Dermis blood vessel endothelial cell (primary cell): ENCODE results near the gene PRKCZ. TPM values are rescaled to one million over a fixed set of nuclear protein-coding genes. Genes with fewer than 3 reads are reported as not detected.

Source experiments
- DNase-seq: peaks from one replicate; pipeline ENCODE4 v3.0.0; 2010
- total RNA-seq: library from RNA; depleted of rRNA; stranded (reverse); fragments of >200 nt; gene quantifications from 2 replicates; pipeline ENCODE4 v1.2.3, GENCODE V29; 2014

The PRKCZ gene
- total RNA-seq, 1 donor from 2014 or later = 22.8 TPM

DNA sequence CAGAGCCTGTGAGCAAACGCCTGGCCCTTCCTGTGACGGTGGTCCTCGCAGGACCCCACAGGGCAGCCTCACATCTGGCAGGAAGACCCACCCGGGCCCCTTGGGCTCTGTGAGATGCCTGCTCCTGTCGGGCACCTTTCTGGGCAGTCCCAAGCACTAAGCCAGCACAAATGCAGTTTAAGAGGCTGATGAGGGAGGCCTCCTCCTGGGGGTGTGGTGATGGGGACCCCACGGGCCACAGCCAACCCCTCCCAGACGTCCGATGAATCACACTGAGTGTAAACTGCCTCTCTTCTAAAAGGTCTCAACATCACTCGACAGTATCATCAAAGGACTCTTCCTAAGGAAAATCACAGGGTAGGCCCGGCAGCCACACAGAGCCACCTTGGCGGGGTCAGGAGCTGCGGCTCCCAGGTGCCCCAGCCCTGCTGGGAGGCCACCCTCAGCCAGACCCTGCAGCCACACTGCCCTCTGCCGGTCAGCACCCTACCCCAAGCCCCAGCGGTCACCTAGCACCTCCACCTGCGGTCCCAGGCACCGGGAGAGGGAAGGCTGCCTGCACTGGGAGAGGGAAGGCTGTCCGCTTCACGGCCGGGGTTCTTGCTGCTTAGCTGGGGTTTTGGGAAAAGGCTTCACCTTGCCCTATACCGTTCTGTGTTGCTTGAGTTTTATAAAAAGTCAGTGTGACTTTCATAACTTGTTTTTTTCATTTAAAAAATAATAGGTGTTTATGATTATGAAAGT is 3.9 kb upstream of the PRKCZ start:
- peak; percentile 68 for DNase-seq

DNA sequence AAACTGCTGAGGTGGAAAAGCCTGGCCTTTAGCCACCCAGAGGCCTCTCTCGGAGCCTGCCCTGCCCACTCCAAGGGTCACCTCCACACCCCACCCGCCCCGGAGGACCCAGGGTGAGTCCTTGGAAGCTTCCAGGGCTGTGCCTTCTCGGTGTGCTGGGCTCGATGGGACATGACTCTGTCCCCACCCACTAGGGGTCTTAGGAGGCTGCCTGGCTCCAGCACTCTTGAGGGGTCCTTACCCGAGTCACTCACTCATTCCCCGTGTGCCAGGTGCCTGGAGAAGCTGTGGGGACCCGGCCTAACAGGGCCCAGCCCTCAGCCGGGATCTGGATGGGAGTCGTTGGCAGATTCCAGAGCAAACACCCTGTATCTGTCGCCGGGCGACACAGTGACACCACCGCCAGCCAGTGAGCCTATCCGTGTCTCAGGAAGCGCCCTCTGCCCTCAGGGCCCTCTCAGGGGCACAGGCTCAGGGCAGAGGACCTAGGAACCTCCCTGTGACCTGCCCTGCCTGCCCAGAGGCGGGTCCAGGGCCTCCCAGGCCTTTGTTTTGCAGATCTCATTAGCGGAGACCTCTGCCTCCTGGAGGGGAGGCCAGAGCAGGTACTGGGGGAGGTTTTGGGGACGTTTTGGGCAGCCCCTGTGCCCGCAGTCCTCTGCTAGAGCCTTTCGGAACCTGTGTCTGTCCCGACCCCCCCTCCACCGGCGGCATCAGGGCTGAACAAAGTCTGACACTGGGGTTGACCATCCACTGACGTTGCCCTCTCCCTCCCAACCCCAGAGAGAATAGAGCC is 3.1 kb upstream of the PRKCZ start:
- no peak for DNase-seq

DNA sequence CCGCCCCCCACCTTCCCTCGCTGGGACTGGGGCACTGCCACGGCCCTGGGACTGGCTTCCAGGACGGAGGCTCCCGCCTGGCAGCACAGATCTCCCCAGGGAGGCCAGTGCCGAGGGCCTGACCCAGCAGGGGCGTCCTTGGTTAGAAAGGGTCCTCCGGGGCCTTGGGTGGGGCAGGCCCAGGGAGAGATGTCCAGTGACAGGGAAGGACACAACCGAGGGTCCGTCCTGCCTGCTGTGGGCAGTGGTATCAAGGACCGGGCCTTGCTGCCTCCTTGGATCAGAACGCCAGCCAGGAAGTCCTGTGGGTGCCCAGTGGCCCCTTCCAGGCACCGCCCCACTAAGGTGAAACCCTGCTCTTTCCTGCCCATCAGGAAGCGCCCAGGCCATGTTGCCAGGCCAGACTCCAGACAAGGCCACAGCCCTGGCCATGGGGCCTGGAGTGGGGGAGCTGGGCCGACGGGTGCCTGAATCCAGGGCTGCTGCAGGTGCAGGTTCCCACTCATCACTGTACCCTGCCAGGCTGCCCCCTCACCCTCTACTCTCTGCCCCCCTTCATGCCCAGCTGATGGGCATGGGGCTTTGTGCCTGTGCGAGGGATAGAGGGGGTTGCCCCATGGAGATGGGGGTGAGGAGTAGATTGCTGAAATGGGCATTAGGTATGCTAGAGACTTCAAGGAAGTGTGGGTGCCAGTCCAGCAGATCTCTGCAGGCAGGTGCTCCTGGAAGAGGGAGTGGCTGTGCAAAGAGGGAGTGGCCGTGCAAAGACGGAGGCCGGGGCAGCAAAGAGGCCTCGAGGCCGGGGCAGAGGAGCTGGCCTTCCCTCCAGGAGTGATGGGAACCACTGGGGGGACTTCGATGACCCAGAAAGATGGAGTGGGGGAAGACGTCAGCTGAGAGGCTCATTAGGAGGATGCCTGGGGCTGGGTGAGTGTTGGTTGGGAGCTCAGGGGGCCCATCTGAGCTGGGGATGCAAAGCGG is 2.2 kb upstream of the PRKCZ start:
- no peak for DNase-seq

DNA sequence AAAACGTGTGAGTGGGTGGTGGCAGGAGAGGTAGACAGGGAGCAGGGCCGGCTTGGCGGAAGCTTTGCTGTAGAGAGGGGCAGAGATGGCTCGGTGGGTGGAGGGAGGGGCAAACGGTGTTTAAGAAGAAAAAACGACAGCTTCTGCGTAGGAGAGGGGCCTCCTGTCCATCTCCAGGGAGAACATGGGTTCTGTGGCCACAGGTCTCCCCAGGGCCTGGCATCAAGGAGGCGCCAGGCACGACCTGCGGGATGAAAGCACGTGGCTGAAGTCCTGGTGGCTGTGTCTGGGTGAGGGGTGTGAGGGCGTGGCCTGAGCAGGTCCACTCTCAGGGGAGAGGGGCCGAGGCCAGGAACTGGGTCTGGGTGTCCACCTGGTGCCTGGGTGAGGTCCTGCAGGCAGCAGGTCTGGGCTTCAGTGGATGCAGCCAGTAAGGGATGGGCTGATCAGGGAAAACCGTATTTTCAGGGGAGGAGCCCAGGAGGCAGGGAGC is 940 bp upstream of the PRKCZ start:
- DNase-seq = no peak

DNA sequence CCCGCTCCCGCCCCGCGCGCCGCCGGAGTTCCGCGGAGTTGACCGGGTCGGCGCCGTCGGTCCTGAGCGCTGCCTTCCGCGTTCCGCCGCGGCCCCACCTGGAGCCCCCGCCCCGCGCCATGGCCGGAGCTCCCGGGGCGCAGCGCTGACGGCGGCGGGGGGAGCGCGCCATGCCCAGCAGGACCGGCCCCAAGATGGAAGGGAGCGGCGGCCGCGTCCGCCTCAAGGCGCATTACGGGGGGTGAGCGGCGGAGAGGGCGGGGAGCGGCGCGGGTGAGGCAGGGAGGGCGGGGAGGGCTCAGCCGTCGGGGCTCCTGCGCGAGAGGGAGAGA is 216 bp downstream of the PRKCZ start:
- no peak for DNase-seq

DNA sequence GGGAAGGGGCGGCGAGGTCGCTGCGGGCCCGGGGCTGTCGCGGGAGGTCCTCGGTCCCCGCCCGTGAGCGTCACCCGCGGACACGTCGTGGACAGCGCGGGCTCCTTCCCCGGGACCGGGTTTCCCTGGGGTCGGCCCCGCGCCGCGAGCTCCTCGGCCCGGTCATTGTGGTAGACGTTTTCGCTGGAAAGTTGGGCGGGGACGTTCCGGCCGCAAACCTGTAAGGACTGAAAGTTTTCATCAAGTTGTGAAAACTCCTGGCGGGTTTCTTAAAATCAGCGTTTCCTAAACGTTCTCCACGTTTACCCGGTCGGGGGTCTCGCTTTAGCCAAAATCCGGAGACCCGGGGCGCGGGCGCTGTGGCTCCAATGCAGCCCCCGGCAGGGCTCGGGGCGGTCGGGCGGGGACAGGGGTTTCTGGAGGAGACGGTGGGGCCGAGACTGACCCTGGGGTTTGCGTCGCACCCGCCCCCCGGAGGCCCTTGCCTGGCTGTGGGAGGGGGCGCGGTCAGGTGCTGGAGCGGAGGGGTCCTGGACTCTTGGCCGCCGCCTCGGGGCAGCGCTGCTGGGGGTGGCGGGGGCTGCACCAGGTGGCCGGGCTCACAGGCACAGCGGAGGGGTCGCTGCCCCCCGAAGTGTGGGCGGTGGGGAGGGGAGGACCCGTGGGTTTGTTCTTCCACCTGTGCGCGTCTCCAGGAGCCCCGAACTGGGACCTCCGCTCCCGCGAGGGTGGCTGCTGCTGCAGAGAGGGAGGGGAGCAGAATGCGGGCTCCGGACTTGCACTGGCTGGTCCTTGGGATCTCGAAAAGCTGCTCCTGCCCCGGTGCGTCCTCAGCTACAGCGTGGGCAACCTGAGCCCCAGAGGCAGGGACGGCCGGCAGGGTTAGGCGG is 827 bp downstream of the PRKCZ start:
- no peak for DNase-seq

DNA sequence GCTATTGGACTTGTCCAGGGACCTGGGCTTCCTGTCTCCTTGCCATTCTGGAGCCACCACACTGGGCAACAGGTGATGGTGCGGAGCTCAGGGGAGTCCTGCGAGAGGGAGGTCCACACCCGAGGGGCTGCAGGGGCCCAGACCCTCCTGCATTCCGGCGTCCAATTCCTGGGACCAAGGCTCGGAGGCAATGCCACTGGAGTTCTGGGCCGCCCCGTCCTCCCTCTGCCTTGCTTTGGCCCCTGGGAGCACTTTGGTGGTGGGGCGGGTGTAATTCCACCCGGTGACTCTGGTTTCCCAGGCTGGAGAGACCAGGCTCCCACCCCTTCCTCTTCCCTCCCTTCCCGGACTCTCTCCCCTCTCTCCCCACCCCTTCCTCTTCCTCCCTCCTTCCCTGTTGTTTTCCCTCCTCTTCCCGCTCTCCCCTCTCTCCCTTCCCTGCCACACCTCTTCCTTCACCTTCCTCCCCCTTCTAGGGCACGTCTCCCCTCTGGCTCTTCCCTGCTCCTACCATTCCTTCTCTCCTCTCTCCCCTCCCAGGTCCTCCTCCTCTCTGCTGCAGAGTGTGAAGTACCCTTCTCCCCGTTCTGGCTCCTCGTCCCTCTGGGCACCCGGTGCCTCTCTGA is 2.0 kb downstream of the PRKCZ start:
- DNase-seq = no peak

DNA sequence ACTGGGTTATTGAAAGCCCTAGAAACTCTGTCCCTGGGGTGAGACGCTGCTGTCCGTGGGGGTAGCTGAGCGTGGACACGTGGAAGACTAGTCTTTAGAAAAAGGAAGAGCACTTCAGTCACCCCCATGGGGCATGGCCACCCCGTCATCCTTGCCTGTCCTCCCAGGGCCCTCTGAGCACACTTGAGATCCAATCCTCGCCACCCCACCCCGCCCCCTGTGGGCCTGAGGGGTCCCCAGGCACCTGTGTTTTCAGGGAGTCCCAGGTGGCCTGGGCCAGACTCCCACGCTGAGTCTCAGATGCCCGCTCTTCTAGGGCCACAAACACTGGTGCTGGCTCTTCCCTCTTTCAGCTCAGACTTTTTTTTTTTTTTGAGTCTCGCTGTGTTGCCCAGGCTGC is 2.5 kb downstream of the PRKCZ start:
- no peak for DNase-seq

DNA sequence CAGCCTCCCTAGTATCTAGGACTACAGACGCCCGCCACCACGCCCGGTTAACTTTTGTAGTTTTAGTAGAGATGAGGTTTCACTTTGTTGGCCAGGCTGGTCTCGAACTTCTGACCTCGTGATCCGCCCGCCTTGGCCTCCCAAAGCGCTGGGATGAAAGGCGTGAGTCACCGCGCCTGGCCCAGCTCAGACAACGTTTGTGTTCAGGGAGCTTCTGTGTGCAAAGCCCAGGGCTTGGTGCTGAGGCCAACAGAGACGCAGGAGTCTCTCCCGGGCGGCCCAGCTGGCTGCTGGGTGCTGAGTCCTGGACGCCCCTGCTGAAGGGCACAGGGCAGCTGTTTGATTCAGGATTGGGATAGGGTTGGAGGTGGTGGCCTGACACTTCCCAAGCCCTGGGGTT is 3.0 kb downstream of the PRKCZ start:
- DNase-seq = no peak

DNA sequence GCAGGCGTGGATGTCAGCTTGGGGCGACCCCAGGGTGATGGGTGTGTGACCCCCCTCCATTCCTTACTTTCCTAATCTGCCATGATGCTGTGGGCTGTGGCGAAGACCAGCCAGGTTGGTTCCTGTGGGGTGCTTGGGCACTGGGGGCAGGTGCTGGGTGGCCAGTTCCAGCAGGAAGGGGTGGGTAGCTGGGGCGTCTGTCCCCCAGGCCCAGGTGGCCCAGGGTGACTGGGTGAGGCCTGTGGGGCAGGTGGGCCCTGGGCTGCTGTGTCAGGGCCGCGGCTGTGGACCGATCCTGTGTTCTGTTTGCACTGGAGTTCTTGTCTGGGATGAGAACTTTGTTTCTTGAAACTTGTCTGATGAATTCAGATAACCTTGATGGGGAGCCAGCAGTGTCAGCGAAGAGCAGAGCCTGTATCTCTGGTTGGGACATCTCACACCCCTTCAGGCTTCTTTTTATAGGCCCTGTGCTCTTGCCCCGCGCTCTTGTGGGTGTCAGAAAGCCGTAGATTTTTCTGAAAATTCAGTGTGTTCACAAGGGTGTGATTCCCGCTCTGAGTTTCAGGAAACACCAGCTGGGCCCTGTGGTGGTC is 3.7 kb downstream of the PRKCZ start:
- no peak for DNase-seq

DNA sequence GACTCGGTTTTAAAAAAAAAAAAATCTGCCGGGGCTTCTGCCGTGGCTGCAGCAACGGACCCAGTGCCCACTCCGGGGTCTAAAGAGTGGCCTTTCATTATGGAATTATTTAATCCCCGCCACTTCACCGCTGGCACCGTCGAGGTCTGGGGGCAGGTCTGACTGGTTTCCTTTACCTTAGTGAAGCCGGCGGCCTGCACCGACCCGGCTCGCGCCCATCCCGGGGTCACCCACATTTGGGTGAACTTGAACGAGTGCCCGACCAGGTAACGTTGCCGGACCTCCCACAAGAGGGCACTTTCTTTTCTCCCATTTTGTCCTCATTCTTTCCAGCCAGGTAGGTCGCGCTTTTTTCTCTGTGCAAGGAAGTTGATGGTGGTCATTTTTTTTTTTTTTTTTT is 4.3 kb downstream of the PRKCZ start:
- no peak for DNase-seq

DNA sequence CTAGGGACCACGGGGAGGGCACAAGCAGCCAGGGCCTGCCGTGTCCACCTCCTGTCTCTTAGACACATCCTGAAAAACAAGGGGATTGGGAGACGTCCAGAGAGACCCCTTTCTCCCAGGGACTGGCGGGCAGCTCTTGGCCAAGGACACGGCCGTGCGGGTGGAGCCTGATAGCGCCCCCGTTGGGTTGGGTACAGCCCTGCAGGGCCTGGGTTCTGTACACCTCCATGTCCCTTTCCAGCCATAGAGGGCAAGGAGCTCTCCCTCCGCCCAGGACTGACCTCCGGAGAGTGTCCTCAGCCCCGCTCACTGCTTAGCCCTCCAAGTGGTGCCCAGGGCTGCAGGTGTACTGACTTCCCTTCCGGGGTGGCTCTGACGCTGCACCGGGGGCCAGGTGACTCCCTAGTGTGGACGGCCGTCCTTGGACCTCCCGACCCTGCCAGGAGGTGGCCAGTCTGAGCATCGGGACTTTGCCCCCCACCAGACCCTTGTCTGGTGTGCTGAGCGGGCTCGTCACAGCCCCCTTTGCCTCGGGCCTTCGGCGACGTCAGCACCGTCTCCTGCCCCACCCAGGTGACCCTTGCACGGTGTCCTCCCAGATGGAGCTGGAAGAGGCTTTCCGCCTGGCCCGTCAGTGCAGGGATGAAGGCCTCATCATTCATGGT is 5.8 kb downstream of the PRKCZ start:
- no peak for DNase-seq

DNA sequence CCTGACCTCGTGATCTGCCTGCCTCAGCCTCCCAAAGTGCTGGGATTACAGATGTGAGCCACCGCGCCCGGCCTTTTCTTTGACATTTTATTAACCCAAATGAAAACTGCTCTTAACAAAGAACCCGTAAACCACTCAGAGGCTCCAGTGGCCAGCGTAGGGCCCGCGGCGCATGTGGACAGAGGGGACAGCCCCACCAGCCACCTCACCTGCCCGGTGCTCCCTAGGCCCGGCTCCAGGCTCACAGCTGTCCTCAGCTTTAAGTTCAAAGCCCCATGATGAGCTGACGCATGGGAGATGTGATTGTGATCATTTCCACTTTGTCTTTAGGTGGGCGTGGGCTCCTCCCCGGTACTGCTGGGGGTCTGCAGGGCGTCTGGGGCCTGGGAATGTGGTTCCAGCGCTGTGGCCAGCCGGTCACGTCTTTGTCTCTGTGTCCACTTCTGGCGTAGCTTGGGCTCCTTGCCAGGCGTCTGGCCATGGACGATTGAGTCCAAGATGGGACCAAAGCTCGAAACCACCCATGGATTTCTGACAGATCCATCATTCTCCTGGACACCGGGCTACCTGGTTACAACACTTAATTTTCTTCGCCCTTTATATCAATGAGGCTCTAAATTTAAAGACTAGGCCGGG is 6.9 kb downstream of the PRKCZ start:
- DNase-seq = no peak

DNA sequence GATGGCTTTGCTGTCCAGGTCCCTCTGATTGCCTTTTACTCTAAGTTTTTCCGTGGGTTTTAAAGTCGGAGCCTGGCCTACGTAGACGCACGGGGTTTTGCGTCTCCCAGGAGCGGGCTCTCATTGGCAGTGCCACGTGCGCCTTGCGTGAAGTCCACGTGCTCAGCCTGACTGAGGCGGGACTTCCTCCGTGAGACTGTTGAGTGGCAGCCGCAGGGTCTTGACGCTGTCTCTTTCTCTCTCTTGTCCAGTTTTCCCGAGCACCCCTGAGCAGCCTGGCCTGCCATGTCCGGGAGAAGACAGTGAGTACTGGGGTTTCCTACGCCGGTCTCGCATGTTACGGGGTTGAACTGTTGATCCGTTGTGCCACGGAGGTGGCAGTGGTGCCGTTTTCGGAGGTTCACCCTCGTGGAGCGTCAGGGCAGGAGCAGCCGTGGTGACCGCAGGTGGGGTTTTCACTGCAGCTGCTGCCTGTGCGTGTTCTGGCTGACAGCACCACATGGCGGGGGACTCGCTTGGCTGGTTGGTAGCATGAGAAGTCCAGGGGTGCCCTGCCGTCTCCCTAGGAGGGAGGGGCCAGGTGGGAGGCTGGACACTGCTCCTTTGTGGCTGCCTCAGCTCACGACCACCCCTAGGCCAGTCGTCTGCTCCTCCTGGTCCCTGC is 9.2 kb downstream of the PRKCZ start:
- DNase-seq = no peak

DNA sequence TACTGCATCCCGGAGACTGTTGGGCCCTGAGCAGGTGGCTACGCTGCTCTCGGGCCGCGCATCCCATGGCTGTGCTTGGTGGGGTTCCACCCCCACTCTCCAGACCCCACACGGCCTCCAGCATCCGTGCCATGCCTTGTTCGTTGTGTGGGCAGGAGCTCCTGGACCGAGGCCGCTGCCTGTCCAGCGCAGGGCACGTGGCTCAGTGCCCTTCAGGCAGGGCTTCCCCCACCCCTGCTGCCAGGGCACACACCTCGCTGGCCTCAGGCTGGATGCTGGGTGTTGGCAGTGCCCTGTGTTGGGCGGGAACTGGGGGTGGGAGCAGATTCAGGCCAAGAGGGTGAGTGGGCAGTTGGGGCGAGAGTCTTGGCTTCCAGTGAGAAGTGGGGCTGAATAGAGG is 9.9 kb downstream of the PRKCZ start:
- no peak for DNase-seq

DNA sequence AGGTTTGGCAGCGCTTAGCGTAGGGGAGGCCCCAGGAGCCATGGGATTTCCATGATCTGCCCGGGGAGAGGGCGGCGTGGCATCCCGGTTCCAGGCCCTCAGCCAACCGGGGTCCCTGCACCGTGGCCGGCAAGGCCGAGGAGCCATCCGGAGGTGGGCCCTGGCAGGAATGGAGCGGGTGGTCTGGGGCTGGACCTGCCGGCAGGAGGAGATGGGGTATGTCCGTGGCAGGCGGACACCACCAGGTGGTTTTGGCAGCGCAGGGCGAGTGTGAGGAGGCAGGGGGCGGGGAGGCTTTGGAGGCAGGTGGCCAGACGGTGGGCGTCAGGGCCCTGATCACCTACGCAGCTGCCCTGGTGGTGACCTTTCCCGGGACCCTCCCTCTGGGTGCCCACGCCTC is 10.3 kb downstream of the PRKCZ start:
- DNase-seq = no peak

DNA sequence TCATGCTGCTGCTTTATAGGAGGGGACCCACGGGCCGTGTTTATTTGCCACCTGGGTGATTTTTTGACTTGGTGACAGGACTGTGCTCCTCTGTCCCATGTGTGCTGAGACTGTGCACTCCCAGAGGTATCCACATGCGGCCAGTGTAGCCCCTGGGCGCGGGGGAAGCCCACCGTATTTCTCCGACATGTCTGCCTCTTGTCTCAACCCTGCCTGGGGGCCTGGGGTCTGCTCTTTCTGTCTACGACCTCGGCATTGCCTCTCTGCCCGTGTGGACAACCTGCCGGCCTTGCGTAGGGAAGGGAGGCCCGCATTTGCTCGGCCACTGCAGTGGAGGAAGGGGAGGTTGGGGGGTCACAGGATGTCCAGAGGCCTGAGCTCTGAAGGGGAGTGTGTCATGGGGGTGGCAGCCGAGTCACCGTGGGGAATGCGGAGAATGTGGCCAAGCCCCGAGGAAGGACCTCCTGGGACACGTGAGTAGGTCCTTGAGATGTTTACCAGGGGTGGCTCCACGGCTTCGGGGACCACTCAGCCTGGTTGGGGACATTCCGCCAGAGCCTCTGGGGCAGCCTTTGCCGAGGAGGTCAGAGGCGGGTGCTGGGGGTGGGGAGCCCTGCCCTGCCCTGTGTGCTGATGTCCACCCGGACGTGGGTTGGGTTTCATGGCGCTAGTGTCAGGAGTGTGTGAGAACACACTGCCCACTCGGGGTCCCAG is 11.0 kb downstream of the PRKCZ start:
- DNase-seq = no peak

DNA sequence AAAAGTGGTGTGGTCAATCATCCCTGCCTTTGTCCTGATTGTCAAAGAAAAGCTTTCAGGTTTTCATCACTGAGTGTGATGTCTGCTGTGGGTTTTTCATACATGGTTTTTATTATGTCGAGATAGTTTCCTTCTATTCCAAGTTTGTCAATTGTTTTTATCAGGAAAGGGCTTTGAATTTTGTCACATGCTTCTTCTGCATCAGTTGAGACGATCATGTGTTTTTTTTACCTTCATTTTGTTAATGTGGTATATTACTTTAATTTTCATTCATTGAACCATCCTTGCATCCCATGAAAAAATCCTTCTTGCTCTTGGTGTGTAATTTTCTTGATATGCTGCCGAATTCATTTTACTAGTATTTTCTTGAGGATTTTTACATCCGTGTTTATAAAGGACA is 15.5 kb downstream of the PRKCZ start:
- DNase-seq = no peak

DNA sequence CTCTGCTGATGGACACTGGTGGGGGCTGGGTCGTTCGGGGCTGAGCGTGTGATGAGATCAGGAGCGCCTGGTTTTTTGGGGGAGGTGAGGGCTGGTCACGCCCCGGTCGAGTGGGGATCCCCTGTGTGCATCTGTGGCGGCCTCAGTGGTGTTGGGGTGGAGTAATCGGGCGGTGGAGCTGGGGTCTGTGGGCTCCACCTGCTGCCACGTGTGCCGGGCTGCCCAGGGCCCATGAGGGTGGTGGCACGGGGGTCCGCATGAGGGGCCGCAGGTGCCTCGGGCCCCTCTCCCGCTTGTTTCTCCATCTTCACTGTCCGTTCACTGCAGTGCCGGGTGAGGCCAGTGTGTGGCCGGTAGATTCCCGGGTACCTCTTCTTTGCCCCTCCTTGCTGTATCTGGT is 17.2 kb downstream of the PRKCZ start:
- no peak for DNase-seq
